T-helper 9 cell (primary cell): ENCODE measurements around the gene PPP1R14D.
A peak's percentile ranks its signal among the peaks of the same experiment; 100 is the strongest.

Source experiments
- DNase-seq: peaks from one replicate; pipeline ENCODE4 v3.0.0-alpha.2; 2020

The PPP1R14D gene

GRCh38 chr15:40815042-40815698, 13.3 kb downstream of the PPP1R14D start:
- DNase-seq = no peak

- no peak for DNase-seq
Measured at GRCh38 chr15:40812721-40813425, 15.6 kb downstream of the PPP1R14D start.

GRCh38 chr15:40808861-40809450, 19.6 kb downstream of the PPP1R14D start:
- no peak for DNase-seq

GRCh38 chr15:40807888-40808461, 20.5 kb downstream of the PPP1R14D start:
- no peak for DNase-seq

GRCh38 chr15:40807028-40807887, 21.2 kb downstream of the PPP1R14D start, which contains the start of the genes DNAJC17 and ZFYVE19:
Gene DNAJC17, minus strand, starts transcription at chr15:40807473. Its CDS starts 27 bp downstream, at chr15:40807446.
Gene ZFYVE19, plus strand, starts transcription at chr15:40807089. Its CDS starts 501 bp downstream, at chr15:40807590.
- DNase-seq = peak; percentile 87

- DNase-seq = no peak
Measured at GRCh38 chr15:40806672-40807027, 21.9 kb downstream of the PPP1R14D start.

GRCh38 chr15:40803688-40804087, 24.8 kb downstream of the PPP1R14D start:
- no peak for DNase-seq

GRCh38 chr15:40803076-40803475, 25.4 kb downstream of the PPP1R14D start:
- DNase-seq = no peak

- DNase-seq = no peak
Measured at GRCh38 chr15:40799523-40799922, 29.0 kb downstream of the PPP1R14D start.

GRCh38 chr15:40796512-40796911, 32.0 kb downstream of the PPP1R14D start:
- no peak for DNase-seq

- DNase-seq = no peak
Measured at GRCh38 chr15:40796041-40796440, 32.5 kb downstream of the PPP1R14D start.

GRCh38 chr15:40793216-40793989, 35.1 kb downstream of the PPP1R14D start:
- DNase-seq = no peak

GRCh38 chr15:40792394-40792793, 36.1 kb downstream of the PPP1R14D start:
- DNase-seq = no peak

GRCh38 chr15:40790718-40791117, 37.8 kb downstream of the PPP1R14D start:
- DNase-seq = no peak

GRCh38 chr15:40789999-40790398, 38.5 kb downstream of the PPP1R14D start:
- DNase-seq = no peak

GRCh38 chr15:40789119-40789518, 39.4 kb downstream of the PPP1R14D start:
- DNase-seq = no peak

GRCh38 chr15:40787991-40788390, 40.5 kb downstream of the PPP1R14D start:
- DNase-seq = no peak

- DNase-seq = peak; percentile 24
Measured at GRCh38 chr15:40787344-40787841, 41.1 kb downstream of the PPP1R14D start.

GRCh38 chr15:40785814-40786213, 42.7 kb downstream of the PPP1R14D start:
- no peak for DNase-seq

GRCh38 chr15:40785164-40785563, 43.3 kb downstream of the PPP1R14D start:
- DNase-seq = no peak

GRCh38 chr15:40782609-40783227, 45.8 kb downstream of the PPP1R14D start:
- DNase-seq = peak; percentile 69
